Inferior parietal cortex (tissue), 1 donor: ENCODE results near the gene PPP1R14C.

Source experiments
- DNase-seq: peaks from one replicate; pipeline ENCODE4 v3.0.0-alpha.2; 2016; ENCODE audit errors: extremely low spot score

PPP1R14C gene

DNA sequence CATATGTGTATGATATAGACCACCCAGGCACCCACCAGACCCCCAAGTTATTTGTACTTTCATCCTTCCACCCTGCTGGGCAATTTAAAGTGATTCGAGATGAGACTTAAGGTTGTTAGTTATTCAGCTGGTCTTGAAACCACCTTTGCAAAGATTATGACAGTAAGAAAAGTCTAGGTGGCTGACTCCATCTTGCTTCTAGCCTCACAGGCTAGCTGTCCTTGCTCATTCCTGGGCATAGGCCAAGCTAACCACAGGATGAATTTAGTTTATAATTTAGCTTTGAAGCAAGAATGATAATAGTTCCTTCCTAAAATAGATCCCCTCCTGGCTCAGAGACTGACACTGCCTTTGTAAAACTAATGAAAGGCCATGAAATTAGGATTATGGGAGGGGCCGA is 154.0 kb downstream of the PPP1R14C start:
- DNase-seq: no peak

- DNase-seq: no peak
Observed at GRCh38 chr6:150297327-150298029, 154.6 kb downstream of the PPP1R14C start.

DNA sequence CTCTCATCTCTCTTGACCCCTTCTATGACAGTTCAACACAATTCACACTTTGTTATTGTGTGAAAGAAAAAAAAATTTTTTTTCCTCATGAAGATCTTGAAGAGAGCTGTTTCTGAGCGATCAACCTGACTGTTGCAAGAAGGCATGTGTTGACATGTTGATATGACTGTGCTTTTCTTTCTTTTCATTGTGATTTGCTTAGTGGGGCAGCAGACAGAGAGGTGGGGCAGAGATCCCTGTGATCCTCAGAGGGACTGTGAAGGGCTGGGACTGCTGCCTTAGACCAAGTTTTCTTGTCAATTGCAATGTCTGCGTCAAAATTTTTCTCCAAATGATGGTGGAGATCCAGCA is 155.2 kb downstream of the PPP1R14C start:
- no peak for DNase-seq

DNA sequence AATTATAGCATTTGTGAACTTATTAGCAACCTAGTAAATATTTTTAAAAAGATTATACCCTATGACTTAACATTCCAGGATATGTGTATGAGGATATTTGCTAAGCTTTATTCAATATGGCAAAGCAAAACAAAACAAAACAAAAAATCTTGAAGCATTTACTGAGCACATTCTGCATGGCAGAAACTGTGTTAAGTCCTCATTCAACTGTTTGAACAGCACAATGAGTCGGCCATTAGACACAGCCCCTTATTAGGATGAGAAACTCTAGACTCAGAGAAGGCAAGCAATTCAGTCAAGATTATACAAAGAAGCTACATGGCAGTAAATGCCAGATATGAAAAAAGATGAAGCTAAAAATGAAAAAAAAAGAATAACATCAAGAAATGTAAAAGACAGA is 155.8 kb downstream of the PPP1R14C start:
- DNase-seq: no peak
